ENCODE data around the gene AK8. TPM values are rescaled to one million over a fixed set of nuclear protein-coding genes. Genes with fewer than 3 reads are reported as not detected.

The AK8 gene
- total RNA-seq, 2 experiments from 2014 or later = 0.10 to 0.36 TPM

DNA sequence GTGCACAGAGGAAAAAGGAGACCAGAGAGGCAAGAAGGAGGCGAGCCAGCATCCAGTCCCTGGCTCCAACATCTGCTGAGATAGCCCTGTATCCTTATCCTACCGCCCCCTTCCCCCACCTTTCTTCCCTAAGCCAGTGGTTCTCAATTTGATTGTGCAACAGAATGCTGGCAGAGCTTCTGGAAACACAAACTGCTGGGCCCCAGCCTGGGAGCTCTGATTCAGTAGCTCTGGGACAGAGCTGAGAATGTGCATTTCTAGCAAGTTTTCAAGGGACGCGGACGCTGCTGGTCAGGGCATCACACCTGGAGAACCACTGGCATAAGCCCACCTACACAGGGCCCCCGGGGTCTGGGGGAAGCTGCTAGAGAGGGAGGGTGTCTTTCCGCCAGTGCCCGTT is 21.1 kb downstream of the AK8 start:
- no peak overlapping the region for H3K27ac Mint-ChIP-seq
- no peaks in the 10 kb centered on the region for H3K9me3 Mint-ChIP-seq
- H3K4me1 Mint-ChIP-seq = no peaks in the 10 kb centered on the region
- no peaks in the 10 kb centered on the region for H3K36me3 Mint-ChIP-seq
- DNase-seq = no peak
- H3K27me3 Mint-ChIP-seq = no peaks in the 10 kb centered on the region
- H3K4me3 Mint-ChIP-seq = no peak overlapping the region

- no peaks in the 10 kb centered on the region for H3K36me3 Mint-ChIP-seq
- H3K4me3 Mint-ChIP-seq = no peak overlapping the region
- H3K4me1 Mint-ChIP-seq = peaks cover 7% of the 10 kb centered on the region
- H3K27me3 Mint-ChIP-seq = no peaks in the 10 kb centered on the region
- no peak overlapping the region for H3K27ac Mint-ChIP-seq
- DNase-seq = no peak
- H3K9me3 Mint-ChIP-seq = no peaks in the 10 kb centered on the region
Observed at GRCh38 chr9:132855904-132856303, 22.2 kb downstream of the AK8 start.

GRCh38 chr9:132854832-132855231 is 23.3 kb downstream of the AK8 start:
- H3K4me3 Mint-ChIP-seq = no peak overlapping the region
- no peaks in the 10 kb centered on the region for H3K27me3 Mint-ChIP-seq
- no peak for DNase-seq
- H3K36me3 Mint-ChIP-seq = no peaks in the 10 kb centered on the region
- H3K4me1 Mint-ChIP-seq = peaks cover 10% of the 10 kb centered on the region
- H3K9me3 Mint-ChIP-seq = no peaks in the 10 kb centered on the region
- no peak overlapping the region for H3K27ac Mint-ChIP-seq

DNA sequence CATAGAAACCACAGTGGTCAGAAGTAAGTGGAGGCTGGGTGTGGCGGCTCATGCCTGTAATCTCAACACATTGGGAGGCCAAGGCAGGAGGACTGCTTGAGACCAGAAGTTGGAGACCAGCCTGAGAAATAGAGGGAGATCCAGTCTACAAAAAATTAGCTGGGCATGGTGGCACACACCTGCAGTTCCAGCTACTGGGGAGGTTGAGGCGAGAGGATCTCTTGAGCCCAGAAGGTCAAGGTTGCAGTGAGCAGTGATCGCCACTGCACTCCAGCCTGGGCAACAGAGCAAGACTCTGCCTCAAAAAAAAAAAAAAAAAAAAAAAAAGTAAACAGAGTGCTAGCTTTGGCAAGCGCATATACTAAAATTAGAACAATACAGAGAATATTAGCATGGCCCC is 24.6 kb downstream of the AK8 start:
- Mint-ChIP-seq H3K27ac (no peak overlapping the region), H3K4me3 (no peak overlapping the region), H3K9me3 (no peaks in the 10 kb centered on the region), H3K27me3 (no peaks in the 10 kb centered on the region), H3K36me3 (no peaks in the 10 kb centered on the region), H3K4me1 (peaks cover 23% of the 10 kb centered on the region)
- no peak for DNase-seq

GRCh38 chr9:132849185-132849706 is 28.8 kb downstream of the AK8 start:
- Mint-ChIP-seq H3K27ac (peak overlapping the region; percentile 45), H3K36me3 (no peaks in the 10 kb centered on the region), H3K4me1 (peaks cover 25% of the 10 kb centered on the region), H3K4me3 (peak overlapping the region; percentile 43), H3K27me3 (no peaks in the 10 kb centered on the region), H3K9me3 (no peaks in the 10 kb centered on the region)
- no peak for DNase-seq

GRCh38 chr9:132846918-132847515 is 31.1 kb downstream of the AK8 start:
- Mint-ChIP-seq H3K4me1 (peaks cover 25% of the 10 kb centered on the region), H3K36me3 (no peaks in the 10 kb centered on the region), H3K9me3 (no peaks in the 10 kb centered on the region), H3K27me3 (no peaks in the 10 kb centered on the region), H3K27ac (no peak overlapping the region), H3K4me3 (no peak overlapping the region)
- DNase-seq = no peak

GRCh38 chr9:132846109-132846917 is 31.8 kb downstream of the AK8 start:
- H3K36me3 Mint-ChIP-seq = no peaks in the 10 kb centered on the region
- H3K9me3 Mint-ChIP-seq = no peaks in the 10 kb centered on the region
- H3K4me3 Mint-ChIP-seq = no peak overlapping the region
- H3K27me3 Mint-ChIP-seq = no peaks in the 10 kb centered on the region
- DNase-seq = no peak
- no peak overlapping the region for H3K27ac Mint-ChIP-seq
- H3K4me1 Mint-ChIP-seq = peaks cover 22% of the 10 kb centered on the region

- no peaks in the 10 kb centered on the region for H3K36me3 Mint-ChIP-seq
- H3K27me3 Mint-ChIP-seq = no peaks in the 10 kb centered on the region
- H3K27ac Mint-ChIP-seq = no peak overlapping the region
- no peaks in the 10 kb centered on the region for H3K9me3 Mint-ChIP-seq
- no peak for DNase-seq
- H3K4me3 Mint-ChIP-seq = no peak overlapping the region
- H3K4me1 Mint-ChIP-seq = no peaks in the 10 kb centered on the region
Observed at GRCh38 chr9:132842124-132843044, 35.7 kb downstream of the AK8 start.

DNA sequence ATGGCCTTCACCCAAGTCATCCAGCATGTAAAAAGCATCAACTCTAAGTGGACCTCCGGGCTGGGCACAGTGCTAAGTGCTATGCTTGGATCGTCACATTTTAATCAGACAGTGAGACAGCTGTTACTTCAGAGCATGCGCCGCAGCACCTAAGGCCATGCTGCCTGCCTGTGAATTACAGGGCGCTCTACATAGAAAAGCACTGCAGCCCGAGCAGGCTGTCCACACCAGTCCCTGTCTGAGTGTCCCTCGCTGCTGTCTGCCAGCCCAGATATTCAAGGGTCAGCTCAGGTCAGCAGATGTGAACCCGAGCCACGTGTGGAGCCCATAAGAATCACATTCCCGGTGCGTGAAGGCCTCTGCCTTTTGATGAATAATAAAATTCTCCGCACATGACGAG is 37.1 kb downstream of the AK8 start:
- no peak overlapping the region for H3K4me3 Mint-ChIP-seq

DNA sequence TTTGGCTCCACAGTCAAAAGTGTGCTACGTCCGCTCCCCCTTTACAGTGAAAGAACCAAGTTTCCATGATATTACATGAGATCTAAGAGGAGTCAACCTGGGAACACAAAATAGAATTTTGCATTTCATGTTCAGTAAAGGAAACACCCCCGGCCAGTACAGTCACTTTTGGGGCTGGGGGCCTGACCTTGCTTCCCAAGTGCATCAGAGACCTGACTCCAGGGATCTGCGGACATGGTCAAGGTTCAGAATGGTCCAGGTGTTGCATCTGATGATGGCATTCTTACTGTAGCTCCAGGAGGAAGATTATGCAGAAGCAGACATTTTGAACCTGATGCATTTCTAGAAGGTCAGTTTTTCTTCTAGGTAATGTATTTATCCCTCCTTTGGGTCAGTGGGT is 39.8 kb downstream of the AK8 start:
- Mint-ChIP-seq H3K36me3 (no peaks in the 10 kb centered on the region), H3K4me1 (no peaks in the 10 kb centered on the region), H3K27me3 (no peaks in the 10 kb centered on the region), H3K4me3 (no peak overlapping the region), H3K27ac (no peak overlapping the region), H3K9me3 (no peaks in the 10 kb centered on the region)
- DNase-seq = no peak

More for the DNA sequence above, 37.1 kb downstream of the AK8 start:
- H3K27ac Mint-ChIP-seq = no peak overlapping the region
- DNase-seq = no peak
- H3K27me3 Mint-ChIP-seq = no peaks in the 10 kb centered on the region
- H3K36me3 Mint-ChIP-seq = no peaks in the 10 kb centered on the region
- H3K4me1 Mint-ChIP-seq = no peaks in the 10 kb centered on the region
- no peaks in the 10 kb centered on the region for H3K9me3 Mint-ChIP-seq

- no peaks in the 10 kb centered on the region for H3K36me3 Mint-ChIP-seq
- no peak overlapping the region for H3K4me3 Mint-ChIP-seq
- DNase-seq = no peak
- H3K4me1 Mint-ChIP-seq = no peaks in the 10 kb centered on the region
- H3K27me3 Mint-ChIP-seq = no peaks in the 10 kb centered on the region
- H3K9me3 Mint-ChIP-seq = no peaks in the 10 kb centered on the region
- H3K27ac Mint-ChIP-seq = no peak overlapping the region
Observed at GRCh38 chr9:132837501-132838286, 40.4 kb downstream of the AK8 start.

DNA sequence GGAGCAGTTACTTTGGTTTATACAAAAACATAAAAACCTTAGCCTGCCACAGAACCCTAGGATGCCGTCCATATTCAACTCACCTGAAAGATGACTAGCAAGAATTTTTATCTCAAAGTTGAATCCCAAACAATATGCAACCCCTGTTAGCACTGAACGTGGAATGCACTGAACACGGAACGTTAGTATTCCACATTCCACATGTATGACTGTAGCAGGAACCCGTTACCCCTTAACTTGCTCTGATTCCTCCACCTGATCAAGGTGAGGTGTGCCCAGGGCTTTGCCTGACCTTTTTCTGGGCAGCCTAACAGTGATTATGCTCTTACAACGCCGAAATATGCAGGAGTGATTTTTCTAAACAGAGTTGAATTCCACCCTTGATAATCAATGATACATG is 43.7 kb downstream of the AK8 start:
- H3K4me1 Mint-ChIP-seq = no peaks in the 10 kb centered on the region
- no peak overlapping the region for H3K4me3 Mint-ChIP-seq
- no peaks in the 10 kb centered on the region for H3K9me3 Mint-ChIP-seq
- H3K27ac Mint-ChIP-seq = no peak overlapping the region
- no peaks in the 10 kb centered on the region for H3K36me3 Mint-ChIP-seq
- DNase-seq = no peak
- no peaks in the 10 kb centered on the region for H3K27me3 Mint-ChIP-seq

DNA sequence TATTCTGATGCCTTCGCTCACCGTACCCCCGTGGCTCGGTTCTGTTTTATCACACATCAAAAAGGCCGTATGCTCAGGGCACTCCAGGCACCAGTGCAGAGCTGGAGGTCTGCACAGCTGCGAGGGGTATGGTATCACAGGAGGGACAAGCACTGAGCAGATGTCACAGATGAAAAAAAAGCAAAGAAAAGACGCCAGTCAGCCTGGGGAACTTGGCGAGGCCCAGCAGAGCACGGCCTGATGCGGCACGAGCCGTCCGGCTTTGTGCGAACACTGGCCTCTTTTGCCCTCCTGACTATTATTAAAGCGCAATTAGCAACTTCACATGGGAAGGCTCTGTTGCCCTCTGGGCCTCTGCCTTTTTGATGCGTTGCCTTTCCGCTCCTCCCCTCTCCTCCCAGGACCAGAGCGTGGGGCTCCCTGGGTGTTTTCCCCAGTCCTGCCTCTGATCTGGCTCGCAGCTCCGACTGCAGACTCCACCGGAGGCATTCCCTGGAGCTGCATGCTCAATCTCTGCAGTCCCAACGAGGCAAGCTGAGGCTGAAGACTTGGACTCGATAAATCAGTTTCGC is 44.4 kb downstream of the AK8 start:
- H3K27me3 Mint-ChIP-seq = no peaks in the 10 kb centered on the region
- no peaks in the 10 kb centered on the region for H3K4me1 Mint-ChIP-seq
- no peak overlapping the region for H3K27ac Mint-ChIP-seq
- H3K9me3 Mint-ChIP-seq = no peaks in the 10 kb centered on the region
- H3K4me3 Mint-ChIP-seq = no peak overlapping the region
- no peak for DNase-seq
- no peaks in the 10 kb centered on the region for H3K36me3 Mint-ChIP-seq

- H3K4me1 Mint-ChIP-seq = no peaks in the 10 kb centered on the region
- H3K27ac Mint-ChIP-seq = no peak overlapping the region
- DNase-seq = no peak
- H3K9me3 Mint-ChIP-seq = no peaks in the 10 kb centered on the region
- H3K27me3 Mint-ChIP-seq = no peaks in the 10 kb centered on the region
- H3K36me3 Mint-ChIP-seq = no peaks in the 10 kb centered on the region
- H3K4me3 Mint-ChIP-seq = no peak overlapping the region
Observed at GRCh38 chr9:132832171-132832881, 45.8 kb downstream of the AK8 start.
